GM10847 (cell line): ENCODE results near the gene SH3RF1.

Experiments used
- POLR2A ChIP-seq: IDR thresholded peaks from 2 replicates; pipeline ENCODE4 v1.6.1; 2011; ENCODE audit not compliant: insufficient read length; ENCODE audit errors: extremely low read depth

SH3RF1 gene

DNA sequence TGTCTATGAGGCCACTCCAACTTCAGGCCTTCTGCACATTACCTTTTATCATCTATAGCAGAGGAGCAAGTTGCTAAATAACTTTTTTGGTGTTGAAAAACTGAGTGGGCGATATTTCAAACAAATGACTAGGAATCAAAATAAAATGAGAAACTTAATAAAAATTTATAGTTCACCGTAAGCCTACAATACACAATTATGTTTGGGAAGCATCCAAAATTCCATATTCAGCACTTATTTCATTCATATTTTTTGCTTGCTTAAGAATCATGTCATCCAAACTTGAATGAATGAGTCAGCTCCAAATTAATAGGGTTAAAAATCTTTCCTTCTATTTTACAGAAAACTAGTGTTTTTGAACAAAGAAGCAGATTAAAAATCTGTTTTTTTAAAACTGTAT is 119.1 kb downstream of the SH3RF1 start:
- no peak for TF ChIP-seq POLR2A

DNA sequence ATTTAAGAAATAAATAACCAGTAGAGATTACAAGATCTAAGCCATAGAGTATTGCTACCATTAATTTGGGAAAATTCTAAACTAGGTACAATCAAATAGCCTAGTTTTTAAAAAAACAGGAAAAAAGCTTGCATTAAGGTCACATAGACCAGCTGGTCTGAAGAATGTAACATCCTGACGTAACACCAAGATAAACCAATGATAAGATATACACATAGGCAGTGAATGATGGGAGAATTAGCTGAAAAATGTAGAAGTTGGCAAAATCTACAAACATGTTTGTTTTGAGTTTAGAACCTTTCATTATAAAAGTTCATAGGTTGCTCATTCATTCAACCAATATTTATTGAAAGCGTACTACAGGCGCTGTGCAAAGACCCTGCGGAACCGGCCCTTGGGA is 120.0 kb downstream of the SH3RF1 start:
- no peak for TF ChIP-seq POLR2A

DNA sequence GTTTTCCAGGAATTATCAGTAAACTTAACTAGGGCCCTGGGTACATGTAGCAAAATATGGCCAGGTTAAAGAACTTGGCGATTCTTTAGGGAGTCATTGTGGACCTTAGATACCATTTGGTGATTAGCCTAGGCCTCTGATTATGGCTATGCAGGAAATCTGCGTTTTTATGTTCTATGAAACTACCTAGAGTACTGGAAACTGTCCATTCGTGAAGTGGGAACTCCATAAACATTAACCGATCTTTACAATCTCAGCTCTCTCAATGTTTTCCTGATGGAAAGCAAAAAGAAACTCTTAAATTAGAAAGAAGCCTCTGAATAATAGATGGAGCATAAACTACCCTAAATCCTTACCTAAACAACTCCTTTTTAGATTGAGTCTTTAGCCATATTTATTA is 121.9 kb downstream of the SH3RF1 start:
- no peak for TF ChIP-seq POLR2A

DNA sequence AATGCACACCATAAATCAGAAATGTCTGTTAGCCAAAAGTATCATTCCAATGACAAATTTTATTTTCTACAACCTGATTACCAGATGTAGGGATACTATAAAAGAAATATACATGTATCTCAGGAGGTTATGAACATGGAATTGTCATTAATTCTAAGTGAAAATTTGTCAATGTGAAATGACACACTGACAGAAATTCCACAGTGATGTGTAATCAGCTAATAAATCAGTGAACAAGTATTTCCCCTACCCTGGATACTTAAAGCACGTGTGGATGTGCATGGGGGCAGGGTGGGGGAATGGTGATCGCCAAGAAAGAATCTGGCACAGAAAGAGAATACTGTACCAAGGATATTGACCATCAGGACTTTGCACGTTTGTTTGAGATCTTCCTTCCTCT is 123.6 kb downstream of the SH3RF1 start:
- no peak for TF ChIP-seq POLR2A

DNA sequence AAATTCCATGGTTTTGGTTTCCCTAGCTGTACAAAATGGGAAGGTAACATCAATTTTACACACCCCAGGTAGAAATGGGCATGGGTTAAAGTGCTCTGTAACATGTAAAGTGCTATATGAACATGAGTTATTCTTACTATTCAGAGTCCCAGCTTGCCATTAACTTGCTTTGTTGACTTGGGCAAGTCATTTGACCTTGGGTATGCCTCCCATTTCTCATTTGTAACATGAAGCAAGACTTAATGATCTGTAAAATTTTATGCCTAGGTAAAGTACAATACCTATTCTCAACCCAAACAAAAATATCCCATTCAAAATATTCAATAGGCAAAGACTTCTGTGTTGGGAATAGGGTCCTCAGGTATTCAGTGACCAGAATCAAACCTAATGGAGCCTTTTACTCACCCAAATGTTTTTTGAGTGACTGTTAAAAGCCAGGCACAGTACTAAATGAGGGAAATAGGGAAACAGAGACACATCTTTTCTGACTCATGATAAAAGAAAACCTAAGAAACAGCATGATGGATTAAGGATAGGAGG is 126.6 kb downstream of the SH3RF1 start:
- TF ChIP-seq POLR2A: no peak

DNA sequence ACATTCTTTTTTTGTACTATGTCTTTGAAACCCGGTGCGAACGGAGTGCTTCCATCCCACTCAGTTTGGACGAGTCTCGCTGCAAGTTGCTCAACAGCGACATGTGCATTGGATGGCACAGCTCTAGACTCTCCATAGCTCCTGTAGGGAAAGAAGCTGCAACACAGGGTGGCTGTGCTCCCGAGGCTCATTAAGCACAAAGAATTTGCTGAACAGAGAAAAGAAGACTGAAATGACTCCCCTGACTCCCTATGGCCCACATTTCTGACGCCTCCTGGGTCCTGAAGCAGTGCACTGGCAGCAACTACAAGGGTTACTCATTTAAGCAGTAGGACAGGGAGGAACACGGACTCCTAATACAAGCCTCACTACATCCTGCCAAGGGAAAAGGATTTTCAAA is 127.4 kb downstream of the SH3RF1 start:
- TF ChIP-seq POLR2A: no peak

DNA sequence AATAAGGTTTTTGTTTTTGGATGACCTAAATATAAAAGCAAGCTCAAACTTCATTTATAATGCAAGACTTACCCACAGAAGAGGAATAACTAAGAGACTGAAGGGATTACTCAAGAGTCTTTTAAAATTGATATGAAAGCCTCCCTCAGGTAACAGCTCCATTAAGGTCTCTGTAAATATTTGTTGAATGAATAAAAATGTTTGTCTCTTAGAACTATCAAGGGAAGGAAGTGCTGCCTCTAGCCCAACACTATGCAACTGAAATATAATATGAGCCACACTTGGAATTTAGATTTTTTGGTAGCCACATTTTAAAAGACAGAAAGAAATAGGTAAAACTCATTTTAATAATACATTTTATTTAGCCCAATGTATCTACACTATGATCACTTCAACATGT is 127.8 kb downstream of the SH3RF1 start:
- no peak for TF ChIP-seq POLR2A

DNA sequence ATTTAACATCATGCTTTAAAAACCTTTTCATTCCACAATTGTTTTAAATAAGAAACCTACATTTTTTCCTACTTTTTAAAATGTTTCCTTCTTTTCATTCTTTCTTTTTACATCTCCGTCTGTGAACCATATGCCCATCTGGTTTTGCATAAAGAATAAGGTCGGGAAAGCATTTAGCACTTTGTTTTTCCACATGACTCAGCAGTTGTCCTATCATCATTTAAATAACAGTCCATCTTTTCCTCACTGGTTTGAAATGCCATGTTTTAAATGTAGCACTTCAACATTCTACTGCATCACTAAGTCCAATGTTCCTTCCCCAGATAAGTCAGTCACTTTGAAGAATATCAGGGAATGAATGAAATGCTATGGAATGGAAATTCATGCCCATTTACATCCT is 128.4 kb downstream of the SH3RF1 start:
- no peak for TF ChIP-seq POLR2A

DNA sequence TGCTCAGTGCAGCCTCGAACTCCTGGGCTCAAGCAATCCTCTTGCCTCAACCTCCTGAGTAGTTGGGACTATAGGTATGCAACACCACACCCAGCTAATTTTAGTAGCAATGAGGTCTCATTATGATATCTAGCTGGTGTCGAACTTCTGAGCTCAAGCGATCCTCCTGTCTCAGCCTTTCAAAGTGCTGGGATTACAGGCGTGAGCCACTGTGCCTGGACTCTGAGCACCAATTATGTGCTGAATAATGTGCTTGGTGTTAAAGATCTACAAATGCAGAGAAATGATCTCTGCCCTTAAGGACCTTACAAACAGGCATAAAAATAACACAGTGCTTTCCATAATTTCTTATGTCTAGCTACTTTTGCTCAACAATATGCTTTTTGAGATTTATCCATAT is 131.7 kb downstream of the SH3RF1 start:
- no peak for TF ChIP-seq POLR2A

DNA sequence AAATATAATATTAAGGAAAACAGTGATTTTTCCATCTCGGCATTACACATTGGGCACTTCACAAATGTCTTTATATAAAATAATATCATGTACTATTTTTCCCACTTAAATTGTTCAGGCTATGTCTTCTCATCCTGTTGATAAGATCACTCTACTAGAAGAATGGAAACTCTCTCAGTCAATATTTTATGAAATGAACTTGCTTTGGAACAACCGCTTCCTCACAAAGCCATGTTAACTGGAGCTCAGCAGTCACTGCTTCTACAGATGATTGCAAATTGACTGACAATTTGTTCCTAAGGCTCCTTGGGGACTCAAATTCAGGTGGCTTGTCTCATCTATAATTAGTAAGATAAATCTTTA is 133.2 kb downstream of the SH3RF1 start:
- no peak for TF ChIP-seq POLR2A

DNA sequence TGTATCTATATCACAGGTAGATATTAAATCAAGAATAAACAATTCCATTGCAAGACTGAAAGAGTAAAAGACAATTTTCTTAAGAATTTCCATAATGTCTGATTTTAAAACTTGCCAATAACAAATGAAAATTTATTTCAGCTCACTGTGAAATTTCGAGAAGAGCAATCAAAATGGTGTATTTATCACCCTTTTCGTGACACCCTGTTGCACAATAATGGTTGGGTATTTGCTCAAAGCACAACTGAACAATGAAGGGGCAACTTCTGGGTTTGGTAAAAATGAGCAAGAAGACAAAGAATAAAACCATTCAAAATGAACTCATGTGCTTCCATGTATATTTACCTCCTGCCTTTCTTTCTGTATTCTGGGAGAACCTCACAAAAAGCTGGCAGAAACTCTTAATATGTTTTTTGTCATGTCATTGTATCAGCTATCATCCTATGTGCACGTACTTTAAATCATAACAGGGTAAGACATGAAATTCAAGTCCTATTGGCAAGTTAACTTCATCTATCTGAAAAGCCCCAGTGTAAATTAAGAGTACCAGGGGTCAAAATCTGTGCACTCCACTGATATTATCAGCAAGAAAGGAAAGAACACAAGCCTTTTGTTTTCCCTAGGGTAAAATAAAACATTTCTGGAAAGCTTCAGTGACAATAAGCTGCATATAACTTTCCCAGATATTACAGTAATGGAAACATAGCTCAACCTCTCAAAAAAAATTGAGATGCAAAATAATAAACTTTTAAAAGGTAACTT is 133.8 kb downstream of the SH3RF1 start:
- TF ChIP-seq POLR2A: no peak

DNA sequence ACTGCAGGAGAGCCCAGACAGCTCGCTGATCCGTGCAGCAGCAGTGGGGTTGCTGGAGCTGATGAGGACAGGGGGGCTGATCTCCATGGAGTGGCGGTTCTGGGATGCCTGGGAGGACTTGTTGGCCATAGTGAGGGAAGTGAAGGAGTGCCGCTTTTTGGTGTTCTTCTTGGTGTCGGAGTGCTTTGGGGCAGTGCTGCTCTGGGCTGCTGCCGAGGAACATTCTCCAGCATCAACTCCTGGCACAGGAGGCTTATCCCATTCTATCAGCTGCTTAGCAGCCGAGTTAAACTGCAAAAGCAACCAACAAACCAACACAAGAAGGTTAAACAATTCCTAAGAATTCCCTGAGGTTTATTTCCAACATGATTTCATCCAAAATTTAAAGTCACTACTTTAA is 134.4 kb downstream of the SH3RF1 start:
- no peak for TF ChIP-seq POLR2A

DNA sequence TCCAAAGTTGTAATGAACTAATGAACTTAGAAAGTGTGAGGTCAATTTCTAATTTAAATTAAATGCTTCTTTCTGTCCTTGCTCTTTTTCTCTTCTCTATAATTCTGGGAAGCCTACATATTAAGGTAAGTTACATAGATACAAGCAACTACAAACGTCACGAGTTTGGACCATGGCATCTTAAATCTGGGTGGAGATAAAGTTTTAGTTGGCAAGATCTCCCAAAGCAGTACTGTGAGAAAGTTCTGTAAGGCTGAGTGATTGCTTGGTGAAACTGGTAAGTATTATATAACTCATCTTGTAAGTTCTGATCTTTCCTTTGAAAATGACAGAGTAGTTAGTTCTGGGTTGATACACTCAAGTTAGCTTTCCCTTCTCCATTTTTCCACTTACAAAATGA is 135.0 kb downstream of the SH3RF1 start:
- TF ChIP-seq POLR2A: no peak

DNA sequence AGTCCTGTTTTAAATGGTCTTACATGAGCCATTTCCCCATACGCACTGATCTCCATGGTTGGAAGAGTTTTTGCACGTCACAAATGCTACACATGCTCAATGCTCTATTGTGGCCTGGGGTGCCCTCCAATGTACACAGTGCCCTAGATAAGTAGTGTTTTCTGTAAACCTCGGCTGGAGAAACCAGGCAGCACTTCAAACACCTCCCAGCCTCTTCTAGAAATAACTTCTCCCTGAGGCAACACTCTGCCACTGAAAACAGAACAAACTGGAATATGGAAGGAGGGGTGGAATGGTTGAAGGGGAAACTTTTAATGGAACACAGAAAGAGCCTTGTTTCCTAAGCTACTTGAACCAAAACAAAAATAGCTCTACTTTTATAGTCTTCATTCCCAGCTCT is 136.8 kb downstream of the SH3RF1 start:
- no peak for TF ChIP-seq POLR2A

DNA sequence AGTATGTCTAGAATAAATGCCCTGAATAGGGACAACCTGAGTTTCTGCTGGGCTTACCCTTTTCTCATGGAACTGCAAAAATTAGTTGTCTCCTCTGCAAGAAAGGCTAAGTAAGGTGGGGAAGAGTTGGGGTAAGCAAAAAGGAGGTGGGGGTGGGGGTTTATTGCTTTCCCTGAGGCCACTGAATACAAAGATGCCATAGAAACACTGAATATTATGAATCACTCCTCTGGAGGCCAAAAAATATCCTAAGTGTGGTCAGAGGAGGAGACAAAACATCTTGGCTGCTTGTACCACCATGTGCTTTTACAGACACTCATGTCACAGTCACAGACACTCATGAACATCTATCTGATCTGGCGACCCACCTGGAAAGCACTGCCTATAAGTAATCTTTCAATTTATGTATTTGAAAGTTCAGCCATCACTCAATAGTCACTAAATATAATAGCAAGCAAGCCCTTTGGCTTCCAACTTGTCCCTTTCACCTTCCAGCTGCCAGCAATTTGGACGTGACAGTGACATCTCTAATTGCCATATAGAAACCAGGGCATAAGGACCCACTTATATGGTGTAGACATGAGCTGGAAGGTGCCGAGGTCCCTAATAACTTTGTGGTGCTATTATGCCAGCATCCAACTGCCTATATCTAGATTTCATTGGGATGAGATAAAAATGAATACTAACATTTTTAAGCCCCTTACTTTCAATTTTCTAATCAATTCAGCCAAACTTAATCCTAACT is 138.0 kb downstream of the SH3RF1 start:
- TF ChIP-seq POLR2A: no peak

DNA sequence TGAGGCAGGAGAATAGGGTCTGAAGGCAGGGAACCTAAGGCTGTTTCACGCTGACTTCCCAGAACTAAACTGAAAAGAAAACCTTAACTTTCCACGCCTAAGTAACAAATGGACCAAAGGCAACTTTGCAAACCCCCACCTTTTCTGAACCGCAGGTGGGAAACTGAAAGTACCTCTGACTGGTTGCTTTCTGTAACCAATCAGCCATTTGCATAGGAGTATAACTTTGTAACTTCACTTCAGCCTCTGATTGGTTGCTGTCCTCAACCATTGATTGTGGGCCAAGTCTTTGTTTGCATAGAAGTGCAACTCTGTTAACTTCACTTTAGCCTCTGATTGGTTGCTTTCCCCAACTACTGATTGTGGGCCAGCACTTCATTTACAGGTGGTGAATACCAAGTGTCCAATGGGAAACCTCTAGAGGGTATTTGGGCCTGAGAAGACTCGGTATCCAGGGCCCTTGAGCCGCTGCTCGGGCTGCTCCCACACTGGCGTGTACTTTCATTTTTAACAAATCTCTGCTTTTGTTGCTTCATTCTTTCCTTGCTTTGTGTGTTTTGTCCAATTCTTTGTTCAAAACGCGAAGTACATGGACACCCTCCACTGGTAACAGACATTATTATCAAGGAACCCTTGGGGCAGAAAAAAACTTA is 139.1 kb downstream of the SH3RF1 start:
- no peak for TF ChIP-seq POLR2A

DNA sequence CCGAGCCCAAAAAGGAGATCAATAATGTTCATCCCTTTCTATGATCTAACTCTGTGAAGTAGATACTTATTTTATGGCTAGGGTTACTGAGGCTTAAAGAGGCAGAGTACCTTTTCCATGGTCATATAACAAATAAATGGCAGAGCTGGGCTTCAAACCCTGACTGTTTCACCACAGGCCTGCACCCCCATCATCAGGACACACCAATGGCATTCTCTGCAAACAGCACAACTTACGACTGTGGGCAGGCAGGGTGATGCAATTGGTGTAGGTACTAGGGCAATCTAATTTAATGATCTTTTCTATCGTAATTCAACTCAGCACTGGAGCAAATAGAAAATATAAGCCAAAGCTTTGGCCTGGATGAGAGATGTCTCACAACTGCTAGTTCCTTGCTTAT is 141.9 kb downstream of the SH3RF1 start:
- TF ChIP-seq POLR2A: no peak

DNA sequence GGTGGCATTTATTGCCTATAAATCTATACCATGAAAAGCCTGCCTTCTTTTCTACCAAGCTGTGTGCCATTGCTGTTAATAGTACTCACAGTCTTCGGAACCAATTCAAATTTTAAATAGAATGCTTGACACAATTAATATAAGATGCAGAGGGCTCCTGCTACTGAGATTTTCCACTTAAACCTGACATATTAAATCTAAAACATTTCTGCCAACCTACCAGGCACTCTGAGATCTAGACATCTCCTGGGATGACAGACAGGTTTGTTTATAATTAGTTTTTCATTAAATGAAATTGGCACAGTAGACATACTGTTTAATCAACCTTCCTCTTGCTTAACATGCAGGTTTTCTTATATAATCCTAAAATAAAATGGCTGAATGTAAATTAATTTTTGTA is 143.4 kb downstream of the SH3RF1 start:
- TF ChIP-seq POLR2A: no peak
